BLaER1 (cell line): ENCODE results near the gene CFAP299.
"Not testable (repeated sequence)": the region's sequence is repeated elsewhere in the genome, so short reads cannot be mapped to it uniquely, and the experiment has no call there.

Experiments
- H3K27ac ChIP-seq: shearing (Covaris generic); formaldehyde crosslinking; 2 replicates; pipeline ENCODE4 v1.8.1; 2022
- H3K27me3 ChIP-seq: shearing (Covaris generic); formaldehyde crosslinking; 2 replicates; pipeline ENCODE4 v1.8.1; 2022
- H3K36me3 ChIP-seq: shearing (Covaris generic); formaldehyde crosslinking; 2 replicates; pipeline ENCODE4 v1.8.1; 2022
- H3K4me1 ChIP-seq: shearing (Covaris generic); formaldehyde crosslinking; 2 replicates; pipeline ENCODE4 v1.8.1; 2022
- H3K4me2 ChIP-seq: shearing (Covaris generic); formaldehyde crosslinking; 2 replicates; pipeline ENCODE4 v1.8.1; 2022
- H3K4me3 ChIP-seq: shearing (Covaris generic); formaldehyde crosslinking; 2 replicates; pipeline ENCODE4 v1.8.1; 2022
- H3K9ac ChIP-seq: shearing (Covaris generic); formaldehyde crosslinking; 2 replicates; pipeline ENCODE4 v1.8.1; 2022
- H3K9me3 ChIP-seq: shearing (Covaris generic); formaldehyde crosslinking; 2 replicates; pipeline ENCODE4 v1.8.1; 2022
- H4K20me1 ChIP-seq: shearing (Covaris generic); formaldehyde crosslinking; 2 replicates; pipeline ENCODE4 v1.8.1; 2022
- Cebpa-rat ChIP-seq: shearing (Covaris generic); IDR thresholded peaks from 2 replicates; pipeline ENCODE4 v1.8.1; 2022

The CFAP299 gene

GRCh38 chr4:80431203-80431965, 95.9 kb downstream of the CFAP299 start:
- Histone ChIP-seq H3K9me3 (no peaks in the 10 kb centered on the region), H4K20me1 (no peaks in the 10 kb centered on the region), H3K4me1 (no peaks in the 10 kb centered on the region), H3K27me3 (no peaks in the 10 kb centered on the region), H3K27ac (no peak overlapping the region), H3K9ac (no peak overlapping the region), H3K4me2 (no peak overlapping the region), H3K4me3 (no peak overlapping the region), H3K36me3 (no peaks in the 10 kb centered on the region)
- no peak for TF ChIP-seq Cebpa-rat

GRCh38 chr4:80434238-80434637, 98.7 kb downstream of the CFAP299 start:
- Histone ChIP-seq H3K36me3 (no peaks in the 10 kb centered on the region), H3K4me1 (no peaks in the 10 kb centered on the region), H4K20me1 (no peaks in the 10 kb centered on the region), H3K27ac (no peak overlapping the region), H3K9me3 (no peaks in the 10 kb centered on the region), H3K9ac (no peak overlapping the region), H3K27me3 (no peaks in the 10 kb centered on the region), H3K4me2 (no peak overlapping the region), H3K4me3 (no peak overlapping the region)
- no peak for TF ChIP-seq Cebpa-rat

DNA sequence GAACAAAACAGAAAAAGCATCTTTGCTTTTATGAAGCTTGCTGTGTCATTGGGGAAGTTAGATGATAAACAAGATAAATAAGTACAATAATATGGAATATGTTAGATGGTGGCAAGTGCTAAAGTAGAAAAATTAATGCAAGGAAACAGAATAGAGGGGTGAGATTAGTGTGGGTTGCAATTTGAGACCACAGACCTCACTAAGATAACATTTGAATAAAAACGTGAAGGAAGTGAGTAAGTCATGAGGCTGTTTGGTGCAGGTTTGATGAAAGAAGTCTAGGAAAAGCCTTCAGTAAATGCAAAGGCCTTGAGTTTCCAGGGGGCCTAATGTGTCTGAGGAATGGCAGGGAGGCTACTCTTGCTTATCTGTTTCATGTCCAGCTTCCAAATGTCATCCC, 102.5 kb downstream of the CFAP299 start:
- Histone ChIP-seq H3K9me3 (0 out of 2 replicates have a peak, but pooled peaks cover 7% of the 10 kb centered on the region), H3K4me3 (no peak overlapping the region), H3K4me1 (no peaks in the 10 kb centered on the region), H4K20me1 (no peaks in the 10 kb centered on the region), H3K27me3 (no peaks in the 10 kb centered on the region), H3K36me3 (no peaks in the 10 kb centered on the region), H3K27ac (no peak overlapping the region), H3K9ac (no peak overlapping the region), H3K4me2 (no peak overlapping the region)
- TF ChIP-seq Cebpa-rat, result no peak

- H3K9ac ChIP-seq, H3K4me2 ChIP-seq, H3K27ac ChIP-seq, H3K36me3 ChIP-seq, H3K9me3 ChIP-seq, H4K20me1 ChIP-seq, H3K4me3 ChIP-seq, H3K27me3 ChIP-seq, H3K4me1 ChIP-seq: not testable (repeated sequence)
Observed at GRCh38 chr4:80439294-80440061, 103.9 kb downstream of the CFAP299 start.

DNA sequence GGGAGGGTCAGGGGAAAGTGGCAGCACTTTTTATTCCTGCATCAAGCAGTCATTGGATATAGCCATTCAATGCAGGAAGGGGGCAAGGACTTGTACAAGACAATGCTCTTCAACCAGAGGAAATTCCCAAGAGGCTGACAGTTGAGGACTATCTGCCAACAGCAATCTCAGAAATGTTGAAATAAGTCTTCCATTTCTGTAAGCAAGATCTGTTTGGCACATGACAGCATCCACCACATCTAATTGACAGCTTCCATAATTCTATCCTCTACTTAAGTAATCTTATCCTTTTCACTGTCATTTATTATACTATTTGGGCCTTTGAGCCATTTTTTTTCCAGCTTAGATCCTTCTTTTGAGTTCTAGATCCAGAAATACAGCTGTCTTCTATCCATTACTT, 110.7 kb downstream of the CFAP299 start:
- Histone ChIP-seq H3K27ac (no peak overlapping the region), H3K4me1 (no peaks in the 10 kb centered on the region), H3K4me2 (no peak overlapping the region), H3K4me3 (no peak overlapping the region), H3K36me3 (no peaks in the 10 kb centered on the region), H4K20me1 (no peaks in the 10 kb centered on the region), H3K9me3 (peaks cover 4% of the 10 kb centered on the region; the same call in 1 of the 2 replicates), H3K27me3 (no peaks in the 10 kb centered on the region), H3K9ac (no peak overlapping the region)
- no peak for TF ChIP-seq Cebpa-rat

GRCh38 chr4:80446664-80447063, 111.1 kb downstream of the CFAP299 start:
- H3K27me3 ChIP-seq, result no peaks in the 10 kb centered on the region
- no peaks in the 10 kb centered on the region for H3K4me1 ChIP-seq
- no peak for TF ChIP-seq Cebpa-rat
- no peak overlapping the region for H3K9ac ChIP-seq
- H3K4me2 ChIP-seq, result no peak overlapping the region
- no peaks in the 10 kb centered on the region for H4K20me1 ChIP-seq
- H3K4me3 ChIP-seq, result no peak overlapping the region
- H3K27ac ChIP-seq, result no peak overlapping the region
- H3K36me3 ChIP-seq, result no peaks in the 10 kb centered on the region
- peaks cover 4% of the 10 kb centered on the region; the same call in 1 of the 2 replicates for H3K9me3 ChIP-seq

DNA sequence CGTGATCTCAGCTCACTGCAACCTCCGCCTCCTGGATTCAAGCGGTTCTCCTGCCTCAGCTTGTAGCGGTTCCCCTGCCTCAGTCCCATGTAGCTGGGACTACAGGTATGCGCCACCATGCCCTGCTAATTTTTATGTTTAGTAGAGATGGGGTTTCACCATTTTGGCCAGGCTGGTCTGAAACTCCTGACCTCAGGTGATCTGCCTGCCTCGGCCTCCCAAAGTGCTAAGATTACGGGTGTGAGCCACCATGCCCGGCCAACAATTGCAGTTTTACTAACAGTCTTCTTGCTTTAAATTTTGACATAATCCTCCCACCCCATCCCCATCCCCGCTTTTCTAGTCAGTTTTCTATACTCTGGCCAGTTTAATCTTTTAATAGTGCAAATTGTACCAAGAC, 112.0 kb downstream of the CFAP299 start:
- no peak overlapping the region for H3K4me2 ChIP-seq
- H3K27ac ChIP-seq, result no peak overlapping the region
- peaks cover 8% of the 10 kb centered on the region; the same call in 1 of the 2 replicates for H3K9me3 ChIP-seq
- no peaks in the 10 kb centered on the region for H3K36me3 ChIP-seq
- H3K9ac ChIP-seq, result no peak overlapping the region
- H3K4me3 ChIP-seq, result no peak overlapping the region
- no peaks in the 10 kb centered on the region for H4K20me1 ChIP-seq
- TF ChIP-seq Cebpa-rat, result no peak
- no peaks in the 10 kb centered on the region for H3K4me1 ChIP-seq
- H3K27me3 ChIP-seq, result no peaks in the 10 kb centered on the region

DNA sequence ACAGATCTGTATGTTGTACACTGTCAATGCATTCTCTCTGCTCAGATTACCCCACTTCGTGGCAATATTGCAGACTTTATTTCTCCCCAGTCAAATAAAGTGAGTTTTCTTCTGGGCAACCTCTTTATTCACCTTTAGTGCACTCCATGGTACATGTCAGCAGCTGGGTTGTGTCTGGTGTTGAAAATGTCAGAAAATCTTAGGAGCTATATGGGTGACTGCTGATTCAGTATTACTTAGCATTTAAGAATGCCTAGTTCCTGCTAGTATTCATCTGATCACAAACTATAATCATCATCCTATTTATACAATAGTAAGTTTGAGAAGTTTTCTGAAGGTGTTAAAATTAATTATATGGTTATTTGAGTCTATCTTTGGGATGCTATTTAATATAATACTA, 112.5 kb downstream of the CFAP299 start:
- Histone ChIP-seq H3K27me3 (no peaks in the 10 kb centered on the region), H3K4me2 (no peak overlapping the region), H3K36me3 (no peaks in the 10 kb centered on the region), H4K20me1 (no peaks in the 10 kb centered on the region), H3K9ac (no peak overlapping the region), H3K27ac (no peak overlapping the region), H3K4me1 (no peaks in the 10 kb centered on the region), H3K4me3 (no peak overlapping the region), H3K9me3 (peaks cover 14% of the 10 kb centered on the region; the same call in 1 of the 2 replicates)
- no peak for TF ChIP-seq Cebpa-rat

- H3K9ac ChIP-seq, result no peak overlapping the region
- no peaks in the 10 kb centered on the region for H3K4me1 ChIP-seq
- TF ChIP-seq Cebpa-rat, result no peak
- H3K27ac ChIP-seq, result no peak overlapping the region
- H3K9me3 ChIP-seq, result peaks cover 26% of the 10 kb centered on the region; the same call in 1 of the 2 replicates
- no peak overlapping the region for H3K4me3 ChIP-seq
- no peaks in the 10 kb centered on the region for H3K36me3 ChIP-seq
- no peaks in the 10 kb centered on the region for H4K20me1 ChIP-seq
- no peaks in the 10 kb centered on the region for H3K27me3 ChIP-seq
- no peak overlapping the region for H3K4me2 ChIP-seq
Observed at GRCh38 chr4:80452055-80452454, 116.5 kb downstream of the CFAP299 start.

DNA sequence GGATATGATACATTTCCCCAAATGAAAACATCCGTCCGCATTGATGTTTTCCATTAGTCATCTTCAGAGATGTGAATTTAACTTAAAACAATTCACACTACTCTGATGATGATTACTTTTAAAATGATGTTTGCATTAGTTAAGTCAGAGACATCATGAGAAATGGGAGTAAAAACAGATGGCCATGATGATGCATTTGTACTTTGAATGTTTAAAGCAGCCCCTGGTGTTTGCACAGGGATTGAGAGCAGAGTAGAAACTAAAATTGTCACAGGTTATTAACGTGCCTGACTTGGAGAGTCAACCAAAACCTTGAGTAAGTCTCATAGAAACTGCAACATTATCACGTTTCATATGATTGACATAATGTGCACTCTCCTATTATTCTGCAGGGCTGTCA, 117.2 kb downstream of the CFAP299 start:
- H3K27ac ChIP-seq, result no peak overlapping the region
- H3K9ac ChIP-seq, result no peak overlapping the region
- H3K27me3 ChIP-seq, result no peaks in the 10 kb centered on the region
- no peaks in the 10 kb centered on the region for H3K36me3 ChIP-seq
- no peaks in the 10 kb centered on the region for H3K4me1 ChIP-seq
- H3K4me3 ChIP-seq, result no peak overlapping the region
- TF ChIP-seq Cebpa-rat, result no peak
- H3K4me2 ChIP-seq, result no peak overlapping the region
- peaks cover 21% of the 10 kb centered on the region; the same call in 1 of the 2 replicates for H3K9me3 ChIP-seq
- H4K20me1 ChIP-seq, result no peaks in the 10 kb centered on the region
